ENCODE results near the gene GALNS. TPM values are rescaled to one million over a fixed set of nuclear protein-coding genes. Genes with fewer than 3 reads are reported as not detected.

Gene GALNS
- total RNA-seq, 1 donor from 2014 or later = 62.2 TPM

DNA sequence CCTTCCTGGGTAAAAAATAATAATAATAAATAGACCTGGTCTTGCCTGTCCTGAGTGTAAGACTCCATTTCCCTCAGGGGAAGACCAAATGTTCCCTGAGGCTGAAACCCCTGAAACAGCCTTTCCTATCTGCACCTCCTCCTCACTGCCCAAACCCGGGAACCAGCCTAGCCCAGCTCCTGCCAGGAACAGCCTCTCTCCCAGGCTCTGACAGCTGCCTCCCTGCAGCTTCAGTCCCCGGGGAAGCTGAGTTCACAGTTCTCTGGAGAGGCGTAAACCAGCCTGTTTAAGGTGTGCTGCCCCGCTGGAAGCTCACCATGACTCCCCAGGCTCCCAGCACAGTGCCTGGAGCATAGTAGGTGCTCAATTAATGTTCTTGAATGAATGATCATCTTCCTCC lies 60.5 kb downstream of the GALNS start:
- no peaks in the 10 kb centered on the region for H3K9me3 ChIP-seq
- TF ChIP-seq, protein P1, sequence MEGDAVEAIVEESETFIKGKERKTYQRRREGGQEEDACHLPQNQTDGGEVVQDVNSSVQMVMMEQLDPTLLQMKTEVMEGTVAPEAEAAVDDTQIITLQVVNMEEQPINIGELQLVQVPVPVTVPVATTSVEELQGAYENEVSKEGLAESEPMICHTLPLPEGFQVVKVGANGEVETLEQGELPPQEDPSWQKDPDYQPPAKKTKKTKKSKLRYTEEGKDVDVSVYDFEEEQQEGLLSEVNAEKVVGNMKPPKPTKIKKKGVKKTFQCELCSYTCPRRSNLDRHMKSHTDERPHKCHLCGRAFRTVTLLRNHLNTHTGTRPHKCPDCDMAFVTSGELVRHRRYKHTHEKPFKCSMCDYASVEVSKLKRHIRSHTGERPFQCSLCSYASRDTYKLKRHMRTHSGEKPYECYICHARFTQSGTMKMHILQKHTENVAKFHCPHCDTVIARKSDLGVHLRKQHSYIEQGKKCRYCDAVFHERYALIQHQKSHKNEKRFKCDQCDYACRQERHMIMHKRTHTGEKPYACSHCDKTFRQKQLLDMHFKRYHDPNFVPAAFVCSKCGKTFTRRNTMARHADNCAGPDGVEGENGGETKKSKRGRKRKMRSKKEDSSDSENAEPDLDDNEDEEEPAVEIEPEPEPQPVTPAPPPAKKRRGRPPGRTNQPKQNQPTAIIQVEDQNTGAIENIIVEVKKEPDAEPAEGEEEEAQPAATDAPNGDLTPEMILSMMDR (IDR thresholded peaks at IDR 0.05) = no peak
- H3K36me3 ChIP-seq = no peaks in the 10 kb centered on the region
- H3K4me3 ChIP-seq = no peak overlapping the region
- intact Hi-C loops (cut with DNase I) = no loop called here
- no peak for DNase-seq (ENCODE audit: low spot score in 2 of 2)
- H3K27me3 ChIP-seq = no peaks in the 10 kb centered on the region
- H3K27ac ChIP-seq = no peak overlapping the region
- no peaks in the 10 kb centered on the region for H3K4me1 ChIP-seq

DNA sequence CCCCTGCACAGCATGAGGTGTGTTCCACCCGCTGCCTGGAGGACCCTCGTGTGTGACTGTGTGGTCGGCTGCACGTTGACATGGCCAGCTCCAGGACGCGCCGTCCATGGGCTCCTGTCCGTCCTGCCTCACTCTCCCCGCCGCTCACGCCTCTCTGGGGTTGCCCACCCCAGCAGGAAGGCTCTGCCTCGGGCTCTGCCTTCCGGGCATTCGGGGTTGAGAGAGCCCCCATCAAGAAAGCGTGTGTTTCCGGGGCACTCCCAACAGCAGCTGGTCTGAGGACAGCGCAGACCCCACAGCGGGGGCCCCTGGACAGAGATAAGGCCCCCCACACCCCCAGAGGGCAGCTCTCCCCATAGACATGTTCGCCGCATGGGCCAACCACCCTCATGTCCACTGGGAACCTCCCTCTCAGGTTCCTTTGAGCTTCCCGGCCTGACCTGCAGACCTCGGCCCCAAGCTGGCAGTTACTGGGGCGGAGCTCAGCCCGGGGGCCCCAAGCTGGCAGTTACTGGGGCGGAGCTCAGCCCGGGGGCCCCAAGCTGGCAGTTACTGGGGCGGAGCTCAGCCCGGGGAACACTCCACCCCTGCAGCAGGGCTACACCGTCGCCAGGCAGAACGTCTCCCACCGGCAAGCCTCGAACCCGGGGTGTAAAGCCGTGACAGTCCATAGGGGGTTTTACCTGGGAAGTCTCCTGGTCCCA lies 63.3 kb downstream of the GALNS start:
- no peak for DNase-seq (ENCODE audit: low spot score in 2 of 2)
- TF ChIP-seq, protein P1 (IDR thresholded peaks at IDR 0.05) = no peak
- H3K27me3 ChIP-seq = no peaks in the 10 kb centered on the region
- H3K9me3 ChIP-seq = no peaks in the 10 kb centered on the region
- no peak overlapping the region for H3K27ac ChIP-seq
- H3K4me1 ChIP-seq = peaks cover 0 to 3% of the 10 kb centered on the region in 2 donors
- H3K4me3 ChIP-seq = no peak overlapping the region
- intact Hi-C loops (cut with DNase I) = no loop called here
- H3K36me3 ChIP-seq = no peaks in the 10 kb centered on the region

DNA sequence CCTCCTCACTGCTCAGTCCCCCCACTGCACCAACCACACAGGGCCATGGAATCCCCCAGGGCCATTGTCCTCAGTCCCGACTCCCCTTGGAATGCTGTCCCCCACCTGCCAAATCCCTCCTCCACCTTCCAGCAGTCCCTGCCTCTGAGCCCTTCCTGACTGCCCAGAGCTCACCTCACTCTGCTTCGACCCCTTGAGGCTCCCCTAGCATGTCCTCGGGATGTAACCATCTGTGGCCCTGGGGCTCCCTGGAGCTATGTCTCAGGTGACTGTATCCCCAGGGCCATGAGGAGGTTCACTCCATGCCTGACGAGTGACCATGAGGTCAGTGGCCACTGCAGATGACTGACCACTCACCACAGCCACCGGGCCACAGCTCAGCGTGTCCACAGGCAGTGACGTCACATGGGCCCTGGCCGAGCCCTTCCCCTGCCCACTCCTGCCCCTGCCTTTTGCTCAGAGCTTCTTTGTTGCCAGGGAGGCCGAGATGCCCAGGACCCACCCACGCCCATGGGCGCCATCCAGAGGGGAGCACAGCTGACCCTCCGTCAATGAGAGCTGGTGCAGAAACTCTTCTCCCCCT lies 64.0 kb downstream of the GALNS start:
- H3K4me3 ChIP-seq = no peak overlapping the region
- DNase-seq (ENCODE audit: low spot score in 2 of 2) = no peak
- H3K9me3 ChIP-seq = no peaks in the 10 kb centered on the region
- TF ChIP-seq, protein P1 (IDR thresholded peaks at IDR 0.05) = no peak
- no peaks in the 10 kb centered on the region for H3K36me3 ChIP-seq
- H3K27ac ChIP-seq = no peak overlapping the region
- intact Hi-C loops (cut with DNase I) = no loop called here
- peaks cover 0 to 3% of the 10 kb centered on the region in 2 donors for H3K4me1 ChIP-seq
- H3K27me3 ChIP-seq = no peaks in the 10 kb centered on the region

DNA sequence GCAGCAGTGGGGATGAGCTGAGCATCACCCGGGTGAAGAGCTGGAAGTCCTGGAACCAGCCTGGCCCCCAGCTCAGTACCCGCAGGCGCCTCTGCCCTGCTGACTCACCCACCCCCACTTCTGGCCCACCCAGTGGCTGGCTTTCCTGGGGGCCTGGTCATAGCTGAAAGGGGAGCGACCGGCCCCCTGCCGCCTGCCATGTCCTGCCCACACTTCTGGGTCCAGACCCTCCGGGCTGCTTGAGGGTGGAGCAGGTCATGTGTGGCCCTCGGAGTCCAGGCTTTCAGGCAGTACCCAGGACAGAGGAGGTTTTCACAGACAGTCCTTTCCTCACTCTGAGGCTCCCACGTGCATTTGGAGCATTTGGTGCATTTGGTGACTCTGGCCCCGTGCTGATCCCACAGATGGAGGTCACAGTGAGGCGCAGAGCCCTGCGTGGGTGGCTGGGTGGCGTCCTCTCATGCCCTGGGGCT lies 64.6 kb downstream of the GALNS start:
- TF ChIP-seq, protein P1 (IDR thresholded peaks at IDR 0.05) = no peak
- H3K36me3 ChIP-seq = no peaks in the 10 kb centered on the region
- peaks cover 0 to 3% of the 10 kb centered on the region in 2 donors for H3K4me1 ChIP-seq
- no peaks in the 10 kb centered on the region for H3K9me3 ChIP-seq
- intact Hi-C loops (cut with DNase I) = no loop called here
- DNase-seq (ENCODE audit: low spot score in 2 of 2) = no peak
- no peak overlapping the region for H3K27ac ChIP-seq
- H3K4me3 ChIP-seq = no peak overlapping the region
- H3K27me3 ChIP-seq = no peaks in the 10 kb centered on the region

DNA sequence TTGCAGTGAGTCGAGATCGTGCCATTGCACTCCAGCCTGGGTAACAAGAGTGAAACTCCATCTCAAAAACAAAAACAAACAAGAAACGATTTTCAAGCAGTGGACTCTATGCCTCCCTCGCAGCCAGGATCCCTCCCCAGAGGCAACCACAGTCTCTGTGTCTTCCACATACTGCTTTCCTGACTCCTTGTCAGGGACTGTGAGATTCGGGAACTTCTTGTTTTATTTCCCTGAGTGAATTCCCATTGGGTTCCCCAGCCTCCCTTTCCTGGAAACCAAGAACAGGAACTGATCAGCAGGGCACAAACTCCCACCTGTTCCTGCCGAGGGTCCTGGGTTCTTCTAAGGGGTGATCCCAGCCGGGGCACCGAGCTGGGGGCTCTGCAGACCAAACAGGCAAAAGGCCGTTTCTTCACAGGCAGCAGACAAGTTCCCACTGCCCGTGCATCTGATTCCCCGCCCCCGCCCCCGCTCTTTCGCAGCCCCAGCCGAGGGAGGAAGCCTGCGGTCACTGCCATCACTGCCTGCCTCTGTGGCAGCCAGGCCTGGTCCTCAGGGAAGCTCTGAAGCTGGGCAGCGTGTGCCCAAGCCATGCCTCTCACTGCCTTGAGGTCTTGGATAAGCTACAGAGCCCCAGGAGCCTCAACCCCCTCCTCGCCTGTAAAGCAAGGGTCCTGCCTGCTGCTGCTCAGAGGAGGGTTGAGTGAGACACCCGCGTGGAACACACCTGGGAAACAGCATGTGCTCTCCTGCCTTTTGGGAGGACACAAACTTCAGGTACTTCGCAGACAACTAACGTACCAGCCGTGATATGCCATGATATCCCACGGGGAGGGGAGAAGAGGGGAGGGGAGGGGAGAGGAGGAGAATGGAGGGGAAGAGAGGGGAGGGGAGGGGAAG lies 66.2 kb downstream of the GALNS start:
- intact Hi-C loops (cut with DNase I) = no loop called here
- H3K36me3 ChIP-seq = no peaks in the 10 kb centered on the region
- TF ChIP-seq, protein P1 (IDR thresholded peaks at IDR 0.05) = no peak
- no peak overlapping the region for H3K4me3 ChIP-seq
- peaks cover 0 to 3% of the 10 kb centered on the region in 2 donors for H3K4me1 ChIP-seq
- DNase-seq (ENCODE audit: low spot score in 2 of 2) = no peak
- no peaks in the 10 kb centered on the region for H3K27me3 ChIP-seq
- no peak overlapping the region for H3K27ac ChIP-seq
- H3K9me3 ChIP-seq = no peaks in the 10 kb centered on the region

Measured in ascending aorta (tissue), 2 donors.